RPMI8226 (cell line): ENCODE data around the gene ALDH18A1.
A peak's percentile ranks its signal among the peaks of the same experiment; 100 is the strongest.
"Not testable (repeated sequence)": the region's sequence is repeated elsewhere in the genome, so short reads cannot be mapped to it uniquely, and the experiment has no call there.

ENCODE experiments used
- DNase-seq: peaks from one replicate; pipeline ENCODE4 v3.0.0-alpha.2; 2015

ALDH18A1 gene

GRCh38 chr10:95656291-95657164 lies at the start of gene ALDH18A1:
ALDH18A1 (minus strand) TSS chr10:95656711; CDS start chr10:95653377, 3,334 bp downstream.
- peak; percentile 91 for DNase-seq

GRCh38 chr10:95698415-95698814 lies 41.9 kb upstream of the ALDH18A1 start:
- no peak for DNase-seq

- DNase-seq, result no peak
Observed at GRCh38 chr10:95697429-95697828, 40.9 kb upstream of the ALDH18A1 start.

- DNase-seq, result no peak
Observed at GRCh38 chr10:95694665-95695064, 38.2 kb upstream of the ALDH18A1 start.

- peak; percentile 98 for DNase-seq
Observed at GRCh38 chr10:95693668-95694534, 37.4 kb upstream of the ALDH18A1 start, which contains the start of gene TCTN3. TCTN3 (minus strand) TSS chr10:95693927; CDS start chr10:95693899, 28 bp downstream.

GRCh38 chr10:95693071-95693667 lies 36.7 kb upstream of the ALDH18A1 start:
- DNase-seq, result peak; percentile 6

GRCh38 chr10:95691281-95691680 lies 34.8 kb upstream of the ALDH18A1 start:
- DNase-seq, result no peak

- DNase-seq, result no peak
Observed at GRCh38 chr10:95688648-95689047, 32.1 kb upstream of the ALDH18A1 start.

GRCh38 chr10:95683966-95684365 lies 27.5 kb upstream of the ALDH18A1 start:
- no peak for DNase-seq

GRCh38 chr10:95675403-95676116 lies 19.0 kb upstream of the ALDH18A1 start:
- DNase-seq, result no peak

GRCh38 chr10:95674643-95675042 lies 18.1 kb upstream of the ALDH18A1 start:
- no peak for DNase-seq

- not testable (repeated sequence) for DNase-seq
Observed at GRCh38 chr10:95672641-95673040, 16.1 kb upstream of the ALDH18A1 start.

- DNase-seq, result no peak
Observed at GRCh38 chr10:95664543-95664942, 8.0 kb upstream of the ALDH18A1 start.

- DNase-seq, result no peak
Observed at GRCh38 chr10:95663496-95663895, 7.0 kb upstream of the ALDH18A1 start.

- no peak for DNase-seq
Observed at GRCh38 chr10:95661818-95662217, 5.3 kb upstream of the ALDH18A1 start.

GRCh38 chr10:95660283-95660682 lies 3.8 kb upstream of the ALDH18A1 start:
- DNase-seq, result no peak

- no peak for DNase-seq
Observed at GRCh38 chr10:95657250-95657649, 739 bp upstream of the ALDH18A1 start.

GRCh38 chr10:95655571-95656290 lies 780 bp downstream of the ALDH18A1 start:
- peak; percentile 5 for DNase-seq

GRCh38 chr10:95653895-95654294 lies 2.6 kb downstream of the ALDH18A1 start:
- no peak for DNase-seq

GRCh38 chr10:95651346-95652060 lies 5.0 kb downstream of the ALDH18A1 start:
- DNase-seq, result no peak

GRCh38 chr10:95650232-95650631 lies 6.3 kb downstream of the ALDH18A1 start:
- DNase-seq, result no peak
